Natural killer cell (primary cell): Measurements from ENCODE around the gene CHP2. TPM values are rescaled to one million over a fixed set of nuclear protein-coding genes. Genes with fewer than 3 reads are reported as not detected.

Source experiments
- ATAC-seq, 3 donors: fragments of 150-1000 bp in 2 of 3; fragments of 200-7000 bp in 1 of 3; cut with Tn5 transposase; 1 replicate in 1 of 3; 2 replicates in 2 of 3; pipeline ENCODE4 v1.10.0; 2021; ENCODE audit warnings: mild to moderate bottlenecking in 2 of 3, moderate library complexity in 2 of 3
- DNase-seq, 2 donors: peaks; one replicate each; pipeline versions ENCODE4 v3.0.0 to v3.0.0-alpha.2; 2013 to 2021; ENCODE audit warnings: mixed read lengths in 1 of 2
- H3K27ac ChIP-seq: one replicate; pipeline ENCODE4 v1.5.1; 2013; ENCODE audit warnings: mild to moderate bottlenecking, low read length
- H3K27me3 ChIP-seq: one replicate; pipeline ENCODE4 v1.6.1; 2013; ENCODE audit warnings: low read length; ENCODE audit not compliant: control insufficient read depth, insufficient read depth
- H3K36me3 ChIP-seq: one replicate; pipeline ENCODE4 v1.6.1; 2013; ENCODE audit warnings: low read length; ENCODE audit not compliant: control insufficient read depth, insufficient read depth
- H3K4me1 ChIP-seq: one replicate; pipeline ENCODE4 v1.6.1; 2013; ENCODE audit warnings: low read length; ENCODE audit not compliant: control insufficient read depth, insufficient read depth
- H3K4me3 ChIP-seq: one replicate; pipeline ENCODE4 v1.5.1; 2013; ENCODE audit warnings: low read length
- H3K9me3 ChIP-seq: one replicate; pipeline ENCODE4 v1.6.1; 2013; ENCODE audit warnings: low read length; ENCODE audit not compliant: control insufficient read depth, insufficient read depth
- H3K27ac Mint-ChIP-seq, 2 donors: one replicate each; pipeline ENCODE4 v1.8.0; 2022; ENCODE audit warnings: mild to moderate bottlenecking in 2 of 2, mixed read lengths in 2 of 2, moderate library complexity in 1 of 2
- H3K27me3 Mint-ChIP-seq, 2 donors: one replicate each; pipeline ENCODE4 v1.8.0; 2022; ENCODE audit warnings: low read depth in 2 of 2, mixed read lengths in 2 of 2
- H3K36me3 Mint-ChIP-seq: one replicate; pipeline ENCODE4 v1.8.0; 2022; ENCODE audit warnings: mixed read lengths
- H3K4me1 Mint-ChIP-seq, 2 donors: one replicate each; pipeline ENCODE4 v1.8.0; 2022; ENCODE audit warnings: mixed read lengths in 2 of 2
- H3K4me3 Mint-ChIP-seq: one replicate; pipeline ENCODE4 v1.8.0; 2022; ENCODE audit warnings: mild to moderate bottlenecking, moderate library complexity, mixed read lengths
- H3K9me3 Mint-ChIP-seq, 2 donors: one replicate each; pipeline ENCODE4 v1.8.0; 2022; ENCODE audit warnings: mixed read lengths in 2 of 2
- CTCF ChIP-seq: fragments of 200-600 bp; IDR thresholded peaks from one replicate; pipeline ENCODE4 v1.8.0; 2022; ENCODE audit warnings: antibody characterized with exemption
- WGBS: methylation state at CpG from one replicate; pipeline ENCODE4 v1.1.7; 2013; ENCODE audit warnings: missing lambda C conversion rate; ENCODE audit not compliant: insufficient coverage; 5-methylcytosine and 5-hydroxymethylcytosine counted together
- intact Hi-C: fragments of 100-400 bp; cut with micrococcal nuclease; formaldehyde crosslinking; loops from one replicate; pipeline ENCODE4 v1.14.2; 2022
- total RNA-seq, 4 donors: library from RNA; stranded (reverse); fragments of 120-200 nt in 1 of 4; gene quantifications; one replicate each; pipeline versions ENCODE4 v1.2.3 to v1.2.4, GENCODE V29; 2013 to 2022

CHP2 gene
- total RNA-seq, 3 donors from 2014 or later (not counting 1 experiment from before 2014, with no cell fraction given): not detected

GRCh38 chr16:23771027-23771426, 16.2 kb downstream of the CHP2 start:
- Histone ChIP-seq H3K27ac (no peak overlapping the region), H3K27me3 (peaks cover under 1% of the 10 kb centered on the region), H3K4me1 (no peaks in the 10 kb centered on the region), H3K4me3 (no peak overlapping the region), H3K9me3 (no peaks in the 10 kb centered on the region), H3K36me3 (no peaks in the 10 kb centered on the region)
- peaks cover 21 to 24% of the 10 kb centered on the region in 2 donors for H3K27me3 Mint-ChIP-seq
- no peaks in the 10 kb centered on the region for H3K9me3 Mint-ChIP-seq
- intact Hi-C loops: no loop called here
- DNase-seq (no peak), ATAC-seq (no peak)
- H3K27ac Mint-ChIP-seq: no peak overlapping the region
- H3K4me1 Mint-ChIP-seq: no peaks in the 10 kb centered on the region
- 76% methylated on average over 8 of the region's 8 CpGs for WGBS
- TF ChIP-seq CTCF: no peak
- no peak overlapping the region for H3K4me3 Mint-ChIP-seq
- H3K36me3 Mint-ChIP-seq: no peaks in the 10 kb centered on the region

- Mint-ChIP-seq H3K27ac (no peak overlapping the region), H3K36me3 (no peaks in the 10 kb centered on the region), H3K4me3 (no peak overlapping the region), H3K9me3 (no peaks in the 10 kb centered on the region), H3K27me3 (peaks cover 21 to 24% of the 10 kb centered on the region in 2 donors), H3K4me1 (no peaks in the 10 kb centered on the region)
- DNase-seq (no peak), ATAC-seq (no peak)
- WGBS: 28% methylated on average over 2 of the region's 2 CpGs
- no peak for TF ChIP-seq CTCF
- no peaks in the 10 kb centered on the region for H3K36me3 ChIP-seq
- no peak overlapping the region for H3K27ac ChIP-seq
- no peaks in the 10 kb centered on the region for H3K27me3 ChIP-seq
- intact Hi-C loops: no loop called here
- no peak overlapping the region for H3K4me3 ChIP-seq
- no peaks in the 10 kb centered on the region for H3K9me3 ChIP-seq
- no peaks in the 10 kb centered on the region for H3K4me1 ChIP-seq
Observed at GRCh38 chr16:23771642-23772041, 16.8 kb downstream of the CHP2 start.

- H3K27ac ChIP-seq: no peak overlapping the region
- Mint-ChIP-seq H3K27me3 (peaks cover 21 to 27% of the 10 kb centered on the region in 2 donors), H3K4me1 (no peaks in the 10 kb centered on the region), H3K36me3 (no peaks in the 10 kb centered on the region), H3K9me3 (no peaks in the 10 kb centered on the region), H3K4me3 (no peak overlapping the region), H3K27ac (no peak overlapping the region)
- H3K36me3 ChIP-seq: no peaks in the 10 kb centered on the region
- H3K9me3 ChIP-seq: no peaks in the 10 kb centered on the region
- DNase-seq: no peak
- 91% methylated on average over 2 of the region's 2 CpGs for WGBS
- no peaks in the 10 kb centered on the region for H3K4me1 ChIP-seq
- intact Hi-C loops: no loop called here
- no peak overlapping the region for H3K4me3 ChIP-seq
- no peak for TF ChIP-seq CTCF
- ATAC-seq: no peak
- H3K27me3 ChIP-seq: no peaks in the 10 kb centered on the region
Observed at GRCh38 chr16:23773339-23773738, 18.5 kb downstream of the CHP2 start.

GRCh38 chr16:23781176-23781575, 26.4 kb downstream of the CHP2 start:
- Histone ChIP-seq H3K36me3 (no peaks in the 10 kb centered on the region), H3K4me3 (no peak overlapping the region), H3K27me3 (peaks cover 2% of the 10 kb centered on the region), H3K9me3 (no peaks in the 10 kb centered on the region), H3K4me1 (no peaks in the 10 kb centered on the region), H3K27ac (no peak overlapping the region)
- Mint-ChIP-seq H3K9me3 (no peaks in the 10 kb centered on the region), H3K27ac (no peak overlapping the region), H3K27me3 (peaks cover 15 to 29% of the 10 kb centered on the region in 2 donors), H3K4me1 (no peaks in the 10 kb centered on the region), H3K36me3 (no peaks in the 10 kb centered on the region), H3K4me3 (no peak overlapping the region)
- TF ChIP-seq CTCF: no peak
- ATAC-seq: no peak
- WGBS: no CpG with 5 or more reads among the region's 1 CpG
- no peak for DNase-seq
- intact Hi-C loops: no loop called here
